ENCODE data around the gene DMRTB1. TPM values are rescaled to one million over a fixed set of nuclear protein-coding genes. Genes with fewer than 3 reads are reported as not detected.

DMRTB1 gene
- total and polyA plus RNA-seq, 2 of the 8 experiments (the other 6 are each of a cell fraction or from before 2014, with no cell fraction given): 0.06 to 0.35 TPM

DNA sequence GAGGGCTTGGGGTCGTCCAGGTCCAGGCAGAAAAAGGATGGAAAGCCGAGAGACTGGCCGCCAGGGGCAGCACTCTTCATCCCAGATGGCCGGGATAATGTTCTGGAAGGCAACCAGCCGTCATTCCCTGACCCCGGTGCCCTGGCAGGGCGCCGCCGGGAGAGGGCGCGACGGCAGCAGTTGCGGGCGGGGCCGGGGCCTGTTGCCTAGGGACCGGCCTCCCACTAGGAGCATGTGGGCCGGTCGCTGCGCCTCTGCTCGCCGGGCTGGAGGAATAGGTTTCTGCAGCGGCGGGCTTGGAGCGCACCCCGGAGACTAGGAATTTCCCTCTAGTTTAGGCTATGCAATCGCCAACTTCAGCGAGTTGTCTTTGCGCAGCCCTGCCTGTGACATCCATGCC is 11.0 kb downstream of the DMRTB1 start (continued):
- TF ChIP-seq, protein P1, sequence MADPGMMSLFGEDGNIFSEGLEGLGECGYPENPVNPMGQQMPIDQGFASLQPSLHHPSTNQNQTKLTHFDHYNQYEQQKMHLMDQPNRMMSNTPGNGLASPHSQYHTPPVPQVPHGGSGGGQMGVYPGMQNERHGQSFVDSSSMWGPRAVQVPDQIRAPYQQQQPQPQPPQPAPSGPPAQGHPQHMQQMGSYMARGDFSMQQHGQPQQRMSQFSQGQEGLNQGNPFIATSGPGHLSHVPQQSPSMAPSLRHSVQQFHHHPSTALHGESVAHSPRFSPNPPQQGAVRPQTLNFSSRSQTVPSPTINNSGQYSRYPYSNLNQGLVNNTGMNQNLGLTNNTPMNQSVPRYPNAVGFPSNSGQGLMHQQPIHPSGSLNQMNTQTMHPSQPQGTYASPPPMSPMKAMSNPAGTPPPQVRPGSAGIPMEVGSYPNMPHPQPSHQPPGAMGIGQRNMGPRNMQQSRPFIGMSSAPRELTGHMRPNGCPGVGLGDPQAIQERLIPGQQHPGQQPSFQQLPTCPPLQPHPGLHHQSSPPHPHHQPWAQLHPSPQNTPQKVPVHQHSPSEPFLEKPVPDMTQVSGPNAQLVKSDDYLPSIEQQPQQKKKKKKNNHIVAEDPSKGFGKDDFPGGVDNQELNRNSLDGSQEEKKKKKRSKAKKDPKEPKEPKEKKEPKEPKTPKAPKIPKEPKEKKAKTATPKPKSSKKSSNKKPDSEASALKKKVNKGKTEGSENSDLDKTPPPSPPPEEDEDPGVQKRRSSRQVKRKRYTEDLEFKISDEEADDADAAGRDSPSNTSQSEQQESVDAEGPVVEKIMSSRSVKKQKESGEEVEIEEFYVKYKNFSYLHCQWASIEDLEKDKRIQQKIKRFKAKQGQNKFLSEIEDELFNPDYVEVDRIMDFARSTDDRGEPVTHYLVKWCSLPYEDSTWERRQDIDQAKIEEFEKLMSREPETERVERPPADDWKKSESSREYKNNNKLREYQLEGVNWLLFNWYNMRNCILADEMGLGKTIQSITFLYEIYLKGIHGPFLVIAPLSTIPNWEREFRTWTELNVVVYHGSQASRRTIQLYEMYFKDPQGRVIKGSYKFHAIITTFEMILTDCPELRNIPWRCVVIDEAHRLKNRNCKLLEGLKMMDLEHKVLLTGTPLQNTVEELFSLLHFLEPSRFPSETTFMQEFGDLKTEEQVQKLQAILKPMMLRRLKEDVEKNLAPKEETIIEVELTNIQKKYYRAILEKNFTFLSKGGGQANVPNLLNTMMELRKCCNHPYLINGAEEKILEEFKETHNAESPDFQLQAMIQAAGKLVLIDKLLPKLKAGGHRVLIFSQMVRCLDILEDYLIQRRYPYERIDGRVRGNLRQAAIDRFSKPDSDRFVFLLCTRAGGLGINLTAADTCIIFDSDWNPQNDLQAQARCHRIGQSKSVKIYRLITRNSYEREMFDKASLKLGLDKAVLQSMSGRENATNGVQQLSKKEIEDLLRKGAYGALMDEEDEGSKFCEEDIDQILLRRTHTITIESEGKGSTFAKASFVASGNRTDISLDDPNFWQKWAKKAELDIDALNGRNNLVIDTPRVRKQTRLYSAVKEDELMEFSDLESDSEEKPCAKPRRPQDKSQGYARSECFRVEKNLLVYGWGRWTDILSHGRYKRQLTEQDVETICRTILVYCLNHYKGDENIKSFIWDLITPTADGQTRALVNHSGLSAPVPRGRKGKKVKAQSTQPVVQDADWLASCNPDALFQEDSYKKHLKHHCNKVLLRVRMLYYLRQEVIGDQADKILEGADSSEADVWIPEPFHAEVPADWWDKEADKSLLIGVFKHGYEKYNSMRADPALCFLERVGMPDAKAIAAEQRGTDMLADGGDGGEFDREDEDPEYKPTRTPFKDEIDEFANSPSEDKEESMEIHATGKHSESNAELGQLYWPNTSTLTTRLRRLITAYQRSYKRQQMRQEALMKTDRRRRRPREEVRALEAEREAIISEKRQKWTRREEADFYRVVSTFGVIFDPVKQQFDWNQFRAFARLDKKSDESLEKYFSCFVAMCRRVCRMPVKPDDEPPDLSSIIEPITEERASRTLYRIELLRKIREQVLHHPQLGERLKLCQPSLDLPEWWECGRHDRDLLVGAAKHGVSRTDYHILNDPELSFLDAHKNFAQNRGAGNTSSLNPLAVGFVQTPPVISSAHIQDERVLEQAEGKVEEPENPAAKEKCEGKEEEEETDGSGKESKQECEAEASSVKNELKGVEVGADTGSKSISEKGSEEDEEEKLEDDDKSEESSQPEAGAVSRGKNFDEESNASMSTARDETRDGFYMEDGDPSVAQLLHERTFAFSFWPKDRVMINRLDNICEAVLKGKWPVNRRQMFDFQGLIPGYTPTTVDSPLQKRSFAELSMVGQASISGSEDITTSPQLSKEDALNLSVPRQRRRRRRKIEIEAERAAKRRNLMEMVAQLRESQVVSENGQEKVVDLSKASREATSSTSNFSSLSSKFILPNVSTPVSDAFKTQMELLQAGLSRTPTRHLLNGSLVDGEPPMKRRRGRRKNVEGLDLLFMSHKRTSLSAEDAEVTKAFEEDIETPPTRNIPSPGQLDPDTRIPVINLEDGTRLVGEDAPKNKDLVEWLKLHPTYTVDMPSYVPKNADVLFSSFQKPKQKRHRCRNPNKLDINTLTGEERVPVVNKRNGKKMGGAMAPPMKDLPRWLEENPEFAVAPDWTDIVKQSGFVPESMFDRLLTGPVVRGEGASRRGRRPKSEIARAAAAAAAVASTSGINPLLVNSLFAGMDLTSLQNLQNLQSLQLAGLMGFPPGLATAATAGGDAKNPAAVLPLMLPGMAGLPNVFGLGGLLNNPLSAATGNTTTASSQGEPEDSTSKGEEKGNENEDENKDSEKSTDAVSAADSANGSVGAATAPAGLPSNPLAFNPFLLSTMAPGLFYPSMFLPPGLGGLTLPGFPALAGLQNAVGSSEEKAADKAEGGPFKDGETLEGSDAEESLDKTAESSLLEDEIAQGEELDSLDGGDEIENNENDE (IDR thresholded peaks at IDR 0.05; ENCODE audit: insufficient replicate concordance, low read length): no peak
- TF ChIP-seq TEAD4 (IDR thresholded peaks at IDR 0.05; ENCODE audit: low read depth, low read length) (peak; percentile 5; the same call in 1 of the 2 replicates), NANOG (IDR thresholded peaks at IDR 0.05; ENCODE audit: insufficient read depth, low read depth, low read length, poor library complexity, severe bottlenecking) (peak; percentile 56), JUND (IDR thresholded peaks at IDR 0.05; ENCODE audit: low read length) (peak; percentile 48; the same call in 1 of the 2 replicates), SP1 (IDR thresholded peaks at IDR 0.05; ENCODE audit: low read depth, low read length) (peak; percentile 51; the same call in 1 of the 2 replicates), SRF (IDR thresholded peaks at IDR 0.05; ENCODE audit: low read depth, low read length) (0 out of 2 replicates have a peak, but pooled peaks have one; percentile 44), KDM4A (IDR thresholded peaks at IDR 0.05; ENCODE audit: low read depth, low read length, severe bottlenecking) (no peak), PHF8 (conservative IDR thresholded peaks at IDR 0.05; ENCODE audit: low read depth, low read length) (no peak), HDAC6 (IDR thresholded peaks at IDR 0.05; ENCODE audit: low read depth, low read length) (no peak), MAFK (IDR thresholded peaks at IDR 0.05; ENCODE audit: low read depth, low read length) (no peak), CBX8 (IDR thresholded peaks at IDR 0.05; ENCODE audit: borderline replicate concordance, low read depth, low read length) (no peak), SIX5 (IDR thresholded peaks at IDR 0.05; ENCODE audit: low read depth, low read length) (no peak)
